ENCODE results near the gene CMTM4.
A peak's percentile ranks its signal among the peaks of the same experiment; 100 is the strongest.

CMTM4 gene

DNA sequence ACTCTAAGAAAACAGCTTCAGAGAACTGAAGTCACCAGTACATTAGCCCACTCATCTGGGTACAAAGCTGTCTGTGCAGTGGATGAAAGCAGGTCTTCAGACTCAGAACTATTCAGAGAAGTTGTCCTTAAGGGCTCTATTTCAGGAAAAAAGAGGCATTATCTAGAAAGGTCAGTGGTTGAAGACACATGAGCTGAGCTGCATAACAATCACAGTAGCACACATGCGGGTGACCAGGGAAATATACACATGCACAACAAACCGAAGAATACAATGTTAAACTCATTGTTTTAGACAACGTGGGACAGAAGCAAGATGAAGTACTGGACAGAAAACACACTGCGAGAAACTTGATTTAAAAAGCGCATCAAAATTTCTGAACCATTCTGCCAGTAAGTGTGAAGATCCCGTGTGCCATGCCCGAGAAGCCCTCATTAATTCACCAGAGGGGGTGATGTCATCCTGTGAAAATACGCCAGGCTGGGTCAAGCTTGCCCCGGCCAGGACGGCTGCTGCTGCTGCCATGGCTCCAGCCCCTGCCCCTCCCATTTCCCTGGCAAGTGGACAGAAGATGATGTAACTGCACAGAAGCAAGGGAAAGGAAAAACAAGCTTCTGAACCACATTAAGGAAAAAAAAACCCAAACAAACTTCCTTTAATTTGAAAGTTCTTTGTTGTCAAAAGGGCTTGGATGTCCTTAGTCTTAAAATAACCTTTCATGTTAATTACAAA lies 44.8 kb upstream of the CMTM4 start:
- Histone ChIP-seq H3K36me3 (ENCODE audit: insufficient read depth) (peaks cover 13% of the 10 kb centered on the region; the same call in 1 of the 2 replicates), H3K27ac (no peak overlapping the region), H4K20me1 (ENCODE audit: insufficient read depth) (peaks cover 3% of the 10 kb centered on the region; the same call in 1 of the 2 replicates), H2AFZ (ENCODE audit: low read depth) (no peak overlapping the region), H3K9ac (no peak overlapping the region), H3K27me3 (ENCODE audit: insufficient read depth, low read depth) (no peaks in the 10 kb centered on the region), H3K79me2 (ENCODE audit: insufficient read depth, low read depth) (peaks cover 44% of the 10 kb centered on the region), H3K4me1 (ENCODE audit: low read depth, poor library complexity, severe bottlenecking) (peaks cover 30% of the 10 kb centered on the region), H3K4me2 (no peak overlapping the region), H3K4me3 (IDR thresholded peaks at IDR 0.05; ENCODE audit: insufficient read depth, low read depth, low read length) (no peak overlapping the region)
- TF ChIP-seq, protein P1, sequence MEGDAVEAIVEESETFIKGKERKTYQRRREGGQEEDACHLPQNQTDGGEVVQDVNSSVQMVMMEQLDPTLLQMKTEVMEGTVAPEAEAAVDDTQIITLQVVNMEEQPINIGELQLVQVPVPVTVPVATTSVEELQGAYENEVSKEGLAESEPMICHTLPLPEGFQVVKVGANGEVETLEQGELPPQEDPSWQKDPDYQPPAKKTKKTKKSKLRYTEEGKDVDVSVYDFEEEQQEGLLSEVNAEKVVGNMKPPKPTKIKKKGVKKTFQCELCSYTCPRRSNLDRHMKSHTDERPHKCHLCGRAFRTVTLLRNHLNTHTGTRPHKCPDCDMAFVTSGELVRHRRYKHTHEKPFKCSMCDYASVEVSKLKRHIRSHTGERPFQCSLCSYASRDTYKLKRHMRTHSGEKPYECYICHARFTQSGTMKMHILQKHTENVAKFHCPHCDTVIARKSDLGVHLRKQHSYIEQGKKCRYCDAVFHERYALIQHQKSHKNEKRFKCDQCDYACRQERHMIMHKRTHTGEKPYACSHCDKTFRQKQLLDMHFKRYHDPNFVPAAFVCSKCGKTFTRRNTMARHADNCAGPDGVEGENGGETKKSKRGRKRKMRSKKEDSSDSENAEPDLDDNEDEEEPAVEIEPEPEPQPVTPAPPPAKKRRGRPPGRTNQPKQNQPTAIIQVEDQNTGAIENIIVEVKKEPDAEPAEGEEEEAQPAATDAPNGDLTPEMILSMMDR (conservative IDR thresholded peaks at IDR 0.05; ENCODE audit: low read depth, low read length): no peak

DNA sequence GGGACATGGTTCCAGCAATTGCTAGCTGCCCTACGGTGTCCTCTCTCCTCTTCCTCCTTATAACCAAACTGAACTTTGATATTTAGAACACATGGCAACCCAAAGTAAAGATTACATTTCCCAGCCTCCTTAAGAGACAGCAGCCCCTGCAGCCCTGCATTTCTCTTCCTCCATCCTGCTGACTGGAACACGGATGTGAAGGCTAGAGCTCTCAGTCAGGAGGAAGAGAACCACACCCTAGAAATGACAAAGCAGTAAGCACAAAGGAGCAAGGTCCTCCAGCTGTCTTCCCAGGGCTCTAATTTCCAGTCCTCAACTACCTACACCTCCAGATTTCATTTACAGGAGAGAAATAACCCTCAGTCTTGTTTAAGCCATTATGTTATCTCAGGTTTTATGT lies 44.0 kb upstream of the CMTM4 start:
- Histone ChIP-seq H3K79me2 (ENCODE audit: insufficient read depth, low read depth) (peaks cover 38% of the 10 kb centered on the region), H4K20me1 (ENCODE audit: insufficient read depth) (peaks cover 3% of the 10 kb centered on the region; the same call in 1 of the 2 replicates), H2AFZ (ENCODE audit: low read depth) (no peak overlapping the region), H3K4me2 (no peak overlapping the region), H3K36me3 (ENCODE audit: insufficient read depth) (peaks cover 16% of the 10 kb centered on the region; the same call in 1 of the 2 replicates), H3K27ac (no peak overlapping the region), H3K4me3 (IDR thresholded peaks at IDR 0.05; ENCODE audit: insufficient read depth, low read depth, low read length) (no peak overlapping the region), H3K4me1 (ENCODE audit: low read depth, poor library complexity, severe bottlenecking) (peaks cover 22% of the 10 kb centered on the region), H3K27me3 (ENCODE audit: insufficient read depth, low read depth) (no peaks in the 10 kb centered on the region), H3K9ac (no peak overlapping the region)
- TF ChIP-seq, protein P1 (conservative IDR thresholded peaks at IDR 0.05; ENCODE audit: low read depth, low read length): no peak

DNA sequence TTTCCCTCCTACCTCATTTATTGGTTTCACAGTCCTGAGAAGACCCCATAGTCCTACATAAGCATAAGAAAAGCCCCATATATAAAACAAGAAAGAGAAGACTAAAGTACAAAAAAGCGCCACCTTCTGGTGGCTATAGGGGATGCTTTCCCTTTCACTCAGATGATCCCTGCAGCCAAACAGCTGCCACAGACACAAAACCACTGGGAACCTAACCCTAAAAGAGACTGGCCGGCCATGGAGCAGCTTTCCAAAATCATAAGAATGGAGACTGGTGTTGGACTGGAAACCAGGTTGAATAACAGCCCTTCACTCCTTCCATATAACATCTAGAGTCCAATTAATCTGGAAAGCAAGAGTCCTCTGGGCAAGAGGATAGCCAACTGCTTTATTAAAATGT lies 43.5 kb upstream of the CMTM4 start:
- Histone ChIP-seq H3K36me3 (ENCODE audit: insufficient read depth) (peaks cover 16% of the 10 kb centered on the region; the same call in 1 of the 2 replicates), H3K4me1 (ENCODE audit: low read depth, poor library complexity, severe bottlenecking) (peaks cover 19% of the 10 kb centered on the region), H3K9ac (no peak overlapping the region), H2AFZ (ENCODE audit: low read depth) (no peak overlapping the region), H3K4me3 (IDR thresholded peaks at IDR 0.05; ENCODE audit: insufficient read depth, low read depth, low read length) (no peak overlapping the region), H3K79me2 (ENCODE audit: insufficient read depth, low read depth) (peaks cover 33% of the 10 kb centered on the region), H4K20me1 (ENCODE audit: insufficient read depth) (peaks cover 3% of the 10 kb centered on the region; the same call in 1 of the 2 replicates), H3K27ac (no peak overlapping the region), H3K27me3 (ENCODE audit: insufficient read depth, low read depth) (no peaks in the 10 kb centered on the region), H3K4me2 (no peak overlapping the region)
- TF ChIP-seq, protein P1 (conservative IDR thresholded peaks at IDR 0.05; ENCODE audit: low read depth, low read length): peak; percentile 88

DNA sequence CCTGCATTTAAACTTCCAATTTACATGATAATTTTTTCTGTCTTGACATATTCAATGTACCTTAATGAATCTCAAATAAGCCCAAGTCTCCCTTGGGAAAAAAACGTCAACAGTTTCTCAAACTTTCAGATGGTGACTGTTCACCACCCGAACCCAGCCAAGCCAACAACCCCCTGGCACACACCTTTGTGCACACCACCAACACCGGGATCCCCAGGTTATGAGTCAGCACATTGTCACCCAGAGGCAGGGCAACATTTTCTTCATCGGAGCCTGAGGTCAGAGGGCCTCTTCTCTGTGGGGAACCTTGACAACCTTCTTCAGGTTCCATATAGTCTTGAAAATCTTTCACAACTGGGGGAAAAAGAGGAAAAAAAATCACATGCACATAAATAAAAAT lies 39.3 kb upstream of the CMTM4 start:
- no peaks in the 10 kb centered on the region for H3K27me3 ChIP-seq (ENCODE audit: insufficient read depth, low read depth)
- H3K4me2 ChIP-seq: no peak overlapping the region
- peaks cover 3% of the 10 kb centered on the region; the same call in 1 of the 2 replicates for H4K20me1 ChIP-seq (ENCODE audit: insufficient read depth)
- H3K36me3 ChIP-seq (ENCODE audit: insufficient read depth): peaks cover 10% of the 10 kb centered on the region; the same call in 1 of the 2 replicates
- TF ChIP-seq, protein P1 (conservative IDR thresholded peaks at IDR 0.05; ENCODE audit: low read depth, low read length): no peak
- H3K4me1 ChIP-seq (ENCODE audit: low read depth, poor library complexity, severe bottlenecking): peaks cover 9% of the 10 kb centered on the region
- no peak overlapping the region for H2AFZ ChIP-seq (ENCODE audit: low read depth)
- peaks cover 18% of the 10 kb centered on the region; the same call in 1 of the 2 replicates for H3K79me2 ChIP-seq (ENCODE audit: insufficient read depth, low read depth)
- H3K27ac ChIP-seq: no peak overlapping the region
- H3K4me3 ChIP-seq (IDR thresholded peaks at IDR 0.05; ENCODE audit: insufficient read depth, low read depth, low read length): no peak overlapping the region
- H3K9ac ChIP-seq: no peak overlapping the region
